ENCODE data around the gene SAMD11. TPM values are rescaled to one million over a fixed set of nuclear protein-coding genes. Genes with fewer than 3 reads are reported as not detected.

The SAMD11 gene
- total RNA-seq, 2 donors from 2014 or later, result 4.5 to 61.6 TPM

DNA sequence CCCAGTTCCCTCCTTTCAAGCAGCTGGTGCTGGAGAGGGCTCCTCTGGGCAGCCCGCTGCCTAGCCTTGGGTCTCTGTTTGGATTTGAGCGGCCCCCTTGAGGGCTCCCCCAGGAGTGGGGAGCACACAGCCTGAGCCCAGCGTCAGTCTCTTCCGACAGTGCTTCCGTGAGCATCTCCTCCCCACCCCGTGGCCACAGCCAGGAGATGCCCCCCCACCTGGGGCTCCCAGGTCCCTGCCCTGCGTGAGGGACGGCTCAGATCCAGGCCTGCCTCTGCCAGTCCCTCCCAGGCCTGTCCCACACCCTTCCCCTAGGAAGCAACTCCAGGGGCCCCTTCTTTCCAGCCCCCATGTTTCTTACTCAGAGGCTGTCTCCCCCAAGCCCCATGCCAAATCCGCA lies 3.5 kb downstream of the SAMD11 start:
- H3K9me3 ChIP-seq, result no peaks in the 10 kb centered on the region
- no peak overlapping the region for H3K27ac ChIP-seq
- H3K4me3 ChIP-seq, result no peak overlapping the region
- no peak for TF ChIP-seq POLR2AphosphoS5 (IDR thresholded peaks at IDR 0.05)
- TF ChIP-seq, protein P1, sequence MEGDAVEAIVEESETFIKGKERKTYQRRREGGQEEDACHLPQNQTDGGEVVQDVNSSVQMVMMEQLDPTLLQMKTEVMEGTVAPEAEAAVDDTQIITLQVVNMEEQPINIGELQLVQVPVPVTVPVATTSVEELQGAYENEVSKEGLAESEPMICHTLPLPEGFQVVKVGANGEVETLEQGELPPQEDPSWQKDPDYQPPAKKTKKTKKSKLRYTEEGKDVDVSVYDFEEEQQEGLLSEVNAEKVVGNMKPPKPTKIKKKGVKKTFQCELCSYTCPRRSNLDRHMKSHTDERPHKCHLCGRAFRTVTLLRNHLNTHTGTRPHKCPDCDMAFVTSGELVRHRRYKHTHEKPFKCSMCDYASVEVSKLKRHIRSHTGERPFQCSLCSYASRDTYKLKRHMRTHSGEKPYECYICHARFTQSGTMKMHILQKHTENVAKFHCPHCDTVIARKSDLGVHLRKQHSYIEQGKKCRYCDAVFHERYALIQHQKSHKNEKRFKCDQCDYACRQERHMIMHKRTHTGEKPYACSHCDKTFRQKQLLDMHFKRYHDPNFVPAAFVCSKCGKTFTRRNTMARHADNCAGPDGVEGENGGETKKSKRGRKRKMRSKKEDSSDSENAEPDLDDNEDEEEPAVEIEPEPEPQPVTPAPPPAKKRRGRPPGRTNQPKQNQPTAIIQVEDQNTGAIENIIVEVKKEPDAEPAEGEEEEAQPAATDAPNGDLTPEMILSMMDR (IDR thresholded peaks at IDR 0.05), result no peak
- no peak for TF ChIP-seq POLR2A (IDR thresholded peaks at IDR 0.05)
- H3K4me1 ChIP-seq (replicated peaks), result peaks cover 6% of the 10 kb centered on the region
- no peak for DNase-seq (ENCODE audit: low spot score)
- WGBS, result 52% methylated on average over 7 of the region's 9 CpGs
- intact Hi-C loops (cut with DNase I), result no loop called here
- H3K36me3 ChIP-seq, result no peaks in the 10 kb centered on the region
- no peaks in the 10 kb centered on the region for H3K27me3 ChIP-seq (replicated peaks; ENCODE audit: insufficient read depth)

DNA sequence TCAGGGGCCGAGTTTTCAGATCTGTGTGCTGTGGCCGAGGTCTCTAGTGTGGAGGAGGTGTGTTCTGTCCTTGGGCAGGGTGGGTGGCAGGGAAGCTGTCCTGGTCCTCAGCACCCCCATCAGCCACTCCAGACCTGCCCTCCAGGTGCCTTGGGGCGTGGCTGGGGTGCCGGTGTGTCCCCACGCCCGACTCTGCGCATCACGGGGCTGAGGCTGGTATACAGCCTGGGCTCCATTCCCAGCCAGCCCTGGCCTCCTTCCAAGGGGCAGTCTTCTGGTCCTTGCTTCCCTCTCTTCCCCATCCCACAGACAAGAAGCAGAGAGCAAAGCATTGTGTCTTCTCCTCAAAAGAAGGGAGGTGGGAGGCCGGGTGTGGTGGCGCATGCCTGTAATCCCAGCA lies 4.0 kb downstream of the SAMD11 start:
- no peak overlapping the region for H3K27ac ChIP-seq
- 56% methylated on average over 10 of the region's 10 CpGs for WGBS
- no peak for DNase-seq (ENCODE audit: low spot score)
- intact Hi-C loops (cut with DNase I), result no loop called here
- peaks cover 9% of the 10 kb centered on the region for H3K4me1 ChIP-seq (replicated peaks)
- TF ChIP-seq, protein P1 (IDR thresholded peaks at IDR 0.05), result no peak
- TF ChIP-seq POLR2A (IDR thresholded peaks at IDR 0.05) (no peak), POLR2AphosphoS5 (IDR thresholded peaks at IDR 0.05) (no peak)
- H3K9me3 ChIP-seq, result no peaks in the 10 kb centered on the region
- H3K4me3 ChIP-seq, result no peak overlapping the region
- no peaks in the 10 kb centered on the region for H3K27me3 ChIP-seq (replicated peaks; ENCODE audit: insufficient read depth)
- no peaks in the 10 kb centered on the region for H3K36me3 ChIP-seq

GRCh38 chr1:928825-929661 lies 5.3 kb downstream of the SAMD11 start:
- intact Hi-C loops (cut with DNase I), result no loop called here
- Histone ChIP-seq H3K4me3 (no peak overlapping the region), H3K27ac (no peak overlapping the region), H3K27me3 (replicated peaks; ENCODE audit: insufficient read depth) (no peaks in the 10 kb centered on the region), H3K36me3 (no peaks in the 10 kb centered on the region), H3K4me1 (replicated peaks) (peaks cover 17% of the 10 kb centered on the region), H3K9me3 (no peaks in the 10 kb centered on the region)
- no peak for TF ChIP-seq POLR2A (IDR thresholded peaks at IDR 0.05)
- TF ChIP-seq POLR2AphosphoS5 (IDR thresholded peaks at IDR 0.05), result no peak
- TF ChIP-seq, protein P1 (IDR thresholded peaks at IDR 0.05), result no peak
- DNase-seq (ENCODE audit: low spot score), result no peak
- 78% methylated on average over 40 of the region's 40 CpGs for WGBS

GRCh38 chr1:929712-930632 lies 6.2 kb downstream of the SAMD11 start:
- intact Hi-C loops (cut with DNase I), result no loop called here
- Histone ChIP-seq H3K27me3 (replicated peaks; ENCODE audit: insufficient read depth) (no peaks in the 10 kb centered on the region), H3K4me1 (replicated peaks) (peaks cover 12% of the 10 kb centered on the region), H3K4me3 (no peak overlapping the region), H3K27ac (no peak overlapping the region), H3K36me3 (no peaks in the 10 kb centered on the region), H3K9me3 (no peaks in the 10 kb centered on the region)
- DNase-seq (ENCODE audit: low spot score), result no peak
- no peak for TF ChIP-seq POLR2A (IDR thresholded peaks at IDR 0.05)
- TF ChIP-seq, protein P1 (IDR thresholded peaks at IDR 0.05), result no peak
- no peak for TF ChIP-seq POLR2AphosphoS5 (IDR thresholded peaks at IDR 0.05)
- WGBS, result 83% methylated on average over 40 of the region's 40 CpGs

All from prostate gland (tissue), 2 donors.